HepG2 (cell line): ENCODE results near the gene PKP3. TPM values are rescaled to one million over a fixed set of nuclear protein-coding genes. Genes with fewer than 3 reads are reported as not detected.

ENCODE experiments used
- ATAC-seq: fragments of 200-7000 bp; cut with Tn5 transposase; 3 replicates; pipeline ENCODE4 v1.9.1; 2020; ENCODE audit warnings: mild to moderate bottlenecking, moderate library complexity
- BruUV-seq: library from RNA; stranded (reverse); fragments of 400-500 nt; replicated peaks from 2 replicates; lab custom pipeline; 2021; lab: Mats Ljungman, UMichigan
- CTCF ChIA-PET: fragments of 300-600 bp; formaldehyde crosslinking; extraction: SDS; loops from one replicate; lab custom pipeline; 2021; ENCODE audit warnings: low total read pairs, inconsistent platforms, low intra/inter-chr PET ratio; lab: Yijun Ruan, JAX
- POLR2A ChIA-PET: fragments of 350-600 bp; sonication (Branson Sonifier 250); formaldehyde crosslinking; loops from one replicate; lab custom pipeline; 2020; ENCODE audit warnings: antibody characterized with exemption, inconsistent platforms; lab: Yijun Ruan, JAX
- DNase-seq: peaks from one replicate; pipeline ENCODE4 v3.0.0-alpha.2; 2015; ENCODE audit warnings: low spot score
- FAIRE-seq: peaks from 3 replicates; lab custom pipeline; 2011; peaks lifted over from hg19 to GRCh38; lab: Jason Lieb, UNC
- H2AFZ ChIP-seq: one replicate; pipeline ENCODE4 v1.6.1; 2011; ENCODE audit warnings: low read length, inconsistent platforms
- H3K27ac ChIP-seq: fragments of 300-600 bp; 3 replicates; pipeline ENCODE4 v1.8.0; 2011; ENCODE audit warnings: mixed run types, mild to moderate bottlenecking, mixed read lengths, low read length, inconsistent platforms; ENCODE audit not compliant: insufficient read depth; ENCODE audit errors: extremely low read length
- H3K27me3 ChIP-seq, 2 experiments: fragments of 200-600 bp in 1 of 2; 2 replicates in 1 of 2; 3 replicates in 1 of 2; pipeline versions ENCODE4 v1.6.0 to v1.8.0; 2011; ENCODE audit warnings: low read length in 2 of 2, mild to moderate bottlenecking in 2 of 2, moderate library complexity in 2 of 2, inconsistent platforms in 1 of 2; ENCODE audit not compliant: insufficient read depth in 2 of 2, control insufficient read depth in 1 of 2
- H3K36me3 ChIP-seq, 2 experiments: fragments of 200-600 bp in 1 of 2; replicated peaks in 1 of 2; 2 replicates in 1 of 2; 3 replicates in 1 of 2; pipeline versions ENCODE4 v1.5.1 to v1.8.0; 2011; ENCODE audit warnings: low read length in 2 of 2, inconsistent platforms in 1 of 2; ENCODE audit not compliant: insufficient read depth in 2 of 2, control insufficient read depth in 1 of 2
- H3K4me1 ChIP-seq: 2 replicates; pipeline ENCODE4 v1.5.1; 2012; ENCODE audit warnings: low read length, inconsistent platforms; ENCODE audit not compliant: insufficient read depth
- H3K4me2 ChIP-seq: 2 replicates; pipeline ENCODE4 v1.6.0; 2011; ENCODE audit warnings: low read depth, low read length, inconsistent platforms
- H3K4me3 ChIP-seq, 3 experiments: fragments of 200-600 bp in 1 of 3; sonication (generic), shearing (Covaris generic) in 1 of 3; replicated peaks in 1 of 3; 2 replicates each; pipeline ENCODE4 v1.5.1; 2011 to 2016; ENCODE audit warnings: low read length in 3 of 3, inconsistent platforms in 2 of 3, low read depth in 2 of 3, mild to moderate bottlenecking in 2 of 3, control low read depth in 1 of 3, mixed read lengths in 1 of 3; ENCODE audit not compliant: insufficient read depth in 1 of 3
- H3K79me2 ChIP-seq: one replicate; pipeline ENCODE4 v1.6.1; 2011; ENCODE audit warnings: low read length, inconsistent platforms; ENCODE audit not compliant: insufficient read depth
- H3K9ac ChIP-seq: 2 replicates; pipeline ENCODE4 v1.6.0; 2011; ENCODE audit warnings: mild to moderate bottlenecking, low read depth, low read length, inconsistent platforms; ENCODE audit not compliant: insufficient read depth
- H3K9me3 ChIP-seq: 2 replicates; pipeline ENCODE4 v1.5.1; 2012; ENCODE audit warnings: mild to moderate bottlenecking, low read length
- H4K20me1 ChIP-seq: 2 replicates; pipeline ENCODE4 v1.6.0; 2011; ENCODE audit warnings: inconsistent platforms, mild to moderate bottlenecking, low read length, moderate library complexity; ENCODE audit not compliant: insufficient read depth
- E2F1 ChIP-seq: sonication (generic); formaldehyde crosslinking; IDR thresholded peaks from 2 replicates; pipeline ENCODE4 v1.5.0; 2020; ENCODE audit warnings: missing genetic modification reagents
- ETS1 ChIP-seq: sonication (generic); formaldehyde crosslinking; IDR thresholded peaks from 2 replicates; pipeline ENCODE4 v1.4.0; 2020; ENCODE audit warnings: missing genetic modification reagents
- ETV6 ChIP-seq: sonication (generic); formaldehyde crosslinking; conservative IDR thresholded peaks from 2 replicates; pipeline ENCODE4 v1.4.0; 2020; ENCODE audit warnings: missing genetic modification reagents
- GATA4 ChIP-seq: sonication (generic); IDR thresholded peaks from 2 replicates; pipeline ENCODE4 v1.6.1; 2016; ENCODE audit warnings: antibody characterized with exemption, low read depth, borderline replicate concordance
- HNRNPUL1 ChIP-seq: fragments of 200-400 bp; formaldehyde crosslinking; IDR thresholded peaks from 2 replicates; pipeline ENCODE4 v1.6.1; 2017; ENCODE audit warnings: low read depth, mild to moderate bottlenecking, low read length, moderate library complexity
- JARID2 ChIP-seq: sonication (generic); formaldehyde crosslinking; IDR thresholded peaks from 2 replicates; pipeline ENCODE4 v1.8.1; 2023; ENCODE audit warnings: missing genetic modification reagents, inconsistent platforms; ENCODE audit not compliant: insufficient replicate concordance
- KLF12 ChIP-seq: sonication (generic); formaldehyde crosslinking; IDR thresholded peaks from 2 replicates; pipeline ENCODE4 v1.4.0; 2020; ENCODE audit warnings: missing genetic modification reagents, borderline replicate concordance
- MXI1 ChIP-seq: IDR thresholded peaks from 3 replicates; pipeline ENCODE4 v1.6.1; 2012; ENCODE audit warnings: low read depth, low read length, inconsistent platforms, borderline replicate concordance
- NFATC3 ChIP-seq: sonication (generic); formaldehyde crosslinking; IDR thresholded peaks from 2 replicates; pipeline ENCODE4 v1.5.1; 2020; ENCODE audit warnings: mild to moderate bottlenecking, missing genetic modification reagents
- NFYC ChIP-seq: IDR thresholded peaks from 2 replicates; pipeline ENCODE4 v1.6.1; 2016; ENCODE audit warnings: missing genetic modification reagents, missing compliant biosample characterization
- SETDB1 ChIP-seq: sonication (generic); formaldehyde crosslinking; IDR thresholded peaks from 2 replicates; pipeline ENCODE4 v1.5.1; 2020; ENCODE audit warnings: missing genetic modification reagents, mild to moderate bottlenecking, borderline replicate concordance
- TFAP4 ChIP-seq: sonication (generic); IDR thresholded peaks from 2 replicates; pipeline ENCODE4 v1.6.1; 2016; ENCODE audit warnings: low read depth, borderline replicate concordance
- ZBTB10 ChIP-seq: sonication (generic); formaldehyde crosslinking; IDR thresholded peaks from 2 replicates; pipeline ENCODE4 v1.4.0; 2020; ENCODE audit warnings: missing genetic modification reagents, borderline replicate concordance
- ZNF136 ChIP-seq: sonication (generic); formaldehyde crosslinking; IDR thresholded peaks from 2 replicates; pipeline ENCODE4 v1.8.1; 2022; ENCODE audit warnings: low read depth, mild to moderate bottlenecking, moderate library complexity, missing genetic modification reagents
- ZNF780A ChIP-seq: sonication (generic); formaldehyde crosslinking; IDR thresholded peaks from 2 replicates; pipeline ENCODE4 v1.8.0; 2022; ENCODE audit warnings: mild to moderate bottlenecking, missing genetic modification reagents, moderate library complexity
- WGBS: methylation state at CpG from one replicate; pipeline ENCODE4 v1.1.6; 2017; ENCODE audit warnings: low lambda C conversion rate; 5-methylcytosine and 5-hydroxymethylcytosine counted together
- in situ Hi-C: cut with HindIII; loops from 2 replicates; pipeline ENCODE4 v1.10.0; 2017; ENCODE audit warnings: low pct_unique_long_range_greater_than_20kb; ENCODE audit not compliant: extremely low pct_ligation_motif_present
- intact Hi-C: fragments of 100-400 bp; cut with micrococcal nuclease; formaldehyde crosslinking; loops from one replicate; pipeline ENCODE4 v1.10.0; 2022; ENCODE audit not compliant: unreplicated experiment
- polyA plus RNA-seq, 8 experiments: library from polyadenylated mRNA; depleted of rRNA in 3 of 8; stranded (reverse) in 7 of 8; unstranded in 1 of 8; fragments of >200 nt; fragmentation: Illumina TruSeq in 4 of 8; extraction: Trizol in 4 of 8; gene quantifications; 2 replicates each; pipeline versions ENCODE4 v1.2.1 to v1.2.3, GENCODE V29; 2011 to 2016; ENCODE audit warnings: low read depth in 4 of 8, missing spikeins in 1 of 8, mixed read lengths in 1 of 8; ENCODE audit not compliant: insufficient read depth in 1 of 8
- total RNA-seq, 5 experiments: library from RNA; depleted of rRNA; stranded (reverse); fragments of >200 nt; fragmentation: Illumina TruSeq; extraction: Trizol; gene quantifications; 2 replicates each; pipeline ENCODE4 v1.2.3, GENCODE V29; 2016; ENCODE audit warnings: low read depth in 1 of 5

Gene PKP3
- total and polyA plus RNA-seq, 2 of the 13 experiments (the other 11 are each of a cell fraction or from before 2014, with no cell fraction given): 18.0 to 28.7 TPM

GRCh38 chr11:433111-433510, 39.1 kb downstream of the PKP3 start:
- Histone ChIP-seq H2AFZ (no peak overlapping the region), H3K9ac (no peak overlapping the region), H3K27ac (no peak overlapping the region), H3K79me2 (no peaks in the 10 kb centered on the region), H3K4me3 (no peak overlapping the region), H3K36me3 (no peaks in the 10 kb centered on the region), H3K9me3 (no peaks in the 10 kb centered on the region), H4K20me1 (no peaks in the 10 kb centered on the region), H3K4me2 (no peak overlapping the region), H3K4me1 (no peaks in the 10 kb centered on the region), H3K27me3 (no peaks in the 10 kb centered on the region)
- DNase-seq (no peak), FAIRE-seq (no peak), ATAC-seq (no peak)
- intact Hi-C loops (no loop called here), in situ Hi-C loops (no loop called here)
- ChIA-PET CTCF (no interaction called here), POLR2A (no interaction called here)
- BruUV-seq: no TSS peak
- whole genome bisulfite sequencing: 94% methylated on average over 14 of the region's 17 CpGs
- no peak for TF ChIP-seq ZNF780A
- TF ChIP-seq GATA4: no peak
- TF ChIP-seq E2F1 (CRISPR knock-in tag): no peak
- TF ChIP-seq ETV6 (CRISPR knock-in tag): no peak
- no peak for TF ChIP-seq ZBTB10 (CRISPR knock-in tag)
- no peak for TF ChIP-seq ETS1 (CRISPR knock-in tag)
- TF ChIP-seq HNRNPUL1: no peak
- no peak for TF ChIP-seq TFAP4
- TF ChIP-seq NFATC3 (CRISPR knock-in tag): no peak
- TF ChIP-seq MXI1: no peak
- TF ChIP-seq NFYC (CRISPR knock-in tag): no peak
- no peak for TF ChIP-seq KLF12 (CRISPR knock-in tag)
- TF ChIP-seq ZNF136 (CRISPR knock-in tag): no peak
- TF ChIP-seq SETDB1 (CRISPR knock-in tag): no peak
- no peak for TF ChIP-seq JARID2 (CRISPR knock-in tag)
